22Rv1 (cell line): ENCODE measurements around the gene SLCO2B1.

Experiments used
- CTCF ChIP-seq: fragments of 450-650 bp; IDR thresholded peaks from 2 replicates; pipeline ENCODE4 v1.5.1; 2017; ENCODE audit warnings: mild to moderate bottlenecking
- ZFX ChIP-seq: fragments of 450-650 bp; IDR thresholded peaks from 2 replicates; pipeline ENCODE4 v1.6.1; 2017; ENCODE audit warnings: antibody characterized with exemption, borderline replicate concordance

DNA sequence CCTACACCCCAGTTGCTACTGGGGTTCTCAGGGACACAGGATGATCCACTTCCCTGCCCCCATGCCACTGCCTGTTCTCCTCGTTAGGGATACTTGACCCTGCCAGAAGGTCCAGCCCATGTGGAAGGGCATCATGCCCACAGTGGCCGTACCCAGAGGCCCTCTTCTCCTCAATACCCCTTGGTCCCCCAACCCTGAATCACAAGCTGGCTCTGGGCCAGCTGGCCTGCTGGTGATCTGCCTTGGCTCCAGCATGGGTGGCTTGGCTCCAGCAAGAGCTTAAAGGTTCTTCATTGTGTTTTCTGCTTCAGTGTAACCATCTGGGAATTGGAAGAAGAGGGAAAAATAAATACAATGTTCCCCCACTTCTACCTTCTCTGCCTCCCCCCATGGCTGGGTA, 78.6 kb downstream of the SLCO2B1 start:
- TF ChIP-seq CTCF, result no peak
- no peak for TF ChIP-seq ZFX
